ACC112 (cell line): ENCODE measurements around the gene NUP210L.
"Not testable (repeated sequence)": the region's sequence is repeated elsewhere in the genome, so short reads cannot be mapped to it uniquely, and the experiment has no call there.

Source experiments
- H2AFZ ChIP-seq: fragments of 200-600 bp; sonication (generic); one replicate; pipeline ENCODE4 v1.6.0; 2017; ENCODE audit warnings: antibody characterized with exemption, low read length; ENCODE audit not compliant: unreplicated experiment
- H3K27ac ChIP-seq: fragments of 200-600 bp; sonication (generic); 2 replicates; pipeline ENCODE4 v1.5.1; 2014; ENCODE audit warnings: low read depth, mild to moderate bottlenecking, antibody characterized with exemption, low read length, moderate library complexity
- H3K27me3 ChIP-seq: fragments of 200-600 bp; sonication (generic); 2 replicates; pipeline ENCODE4 v1.6.1; 2014; ENCODE audit warnings: mild to moderate bottlenecking, antibody characterized with exemption, low read length, moderate library complexity, mixed read lengths; ENCODE audit not compliant: insufficient read depth
- H3K36me3 ChIP-seq: fragments of 200-600 bp; sonication (generic); 2 replicates; pipeline ENCODE4 v1.6.1; 2016; ENCODE audit warnings: mild to moderate bottlenecking, antibody characterized with exemption, low read length, moderate library complexity, mixed read lengths; ENCODE audit not compliant: insufficient read depth
- H3K4me1 ChIP-seq: fragments of 200-600 bp; sonication (generic); one replicate; pipeline ENCODE4 v1.6.1; 2016; ENCODE audit warnings: low read length, mixed read lengths; ENCODE audit not compliant: insufficient read depth, unreplicated experiment, control insufficient read depth
- H3K4me3 ChIP-seq: fragments of 200-600 bp; sonication (generic); 2 replicates; pipeline ENCODE4 v1.5.1; 2014; ENCODE audit warnings: mild to moderate bottlenecking, low read depth, low read length
- H3K79me2 ChIP-seq: fragments of 200-600 bp; sonication (generic); one replicate; pipeline ENCODE4 v1.6.0; 2016; ENCODE audit warnings: low read length; ENCODE audit not compliant: control insufficient read depth, unreplicated experiment, insufficient read depth

The NUP210L gene

GRCh38 chr1:154097873-154098272 lies 57.0 kb downstream of the NUP210L start:
- no peaks in the 10 kb centered on the region for H3K4me1 ChIP-seq
- no peak overlapping the region for H3K27ac ChIP-seq
- H3K36me3 ChIP-seq = no peaks in the 10 kb centered on the region
- no peaks in the 10 kb centered on the region for H3K27me3 ChIP-seq
- no peak overlapping the region for H2AFZ ChIP-seq
- no peak overlapping the region for H3K4me3 ChIP-seq
- H3K79me2 ChIP-seq = no peaks in the 10 kb centered on the region

- Histone ChIP-seq H3K27ac (no peak overlapping the region), H3K4me3 (no peak overlapping the region), H3K36me3 (no peaks in the 10 kb centered on the region), H3K27me3 (no peaks in the 10 kb centered on the region), H3K79me2 (no peaks in the 10 kb centered on the region), H2AFZ (no peak overlapping the region), H3K4me1 (no peaks in the 10 kb centered on the region)
Measured at GRCh38 chr1:154095456-154096060, 59.3 kb downstream of the NUP210L start.

GRCh38 chr1:154094411-154094810 lies 60.5 kb downstream of the NUP210L start:
- Histone ChIP-seq H3K36me3 (no peaks in the 10 kb centered on the region), H3K4me3 (no peak overlapping the region), H3K27me3 (no peaks in the 10 kb centered on the region), H3K27ac (no peak overlapping the region), H3K79me2 (no peaks in the 10 kb centered on the region), H3K4me1 (no peaks in the 10 kb centered on the region), H2AFZ (no peak overlapping the region)

GRCh38 chr1:154093699-154094098 lies 61.2 kb downstream of the NUP210L start:
- Histone ChIP-seq H3K4me1 (no peaks in the 10 kb centered on the region), H2AFZ (no peak overlapping the region), H3K27me3 (no peaks in the 10 kb centered on the region), H3K79me2 (no peaks in the 10 kb centered on the region), H3K27ac (no peak overlapping the region), H3K4me3 (no peak overlapping the region), H3K36me3 (no peaks in the 10 kb centered on the region)

GRCh38 chr1:154091706-154092105 lies 63.2 kb downstream of the NUP210L start:
- no peaks in the 10 kb centered on the region for H3K4me1 ChIP-seq
- H3K79me2 ChIP-seq = no peaks in the 10 kb centered on the region

GRCh38 chr1:154087574-154087973 lies 67.3 kb downstream of the NUP210L start:
- no peak overlapping the region for H3K27ac ChIP-seq
- H3K36me3 ChIP-seq = no peaks in the 10 kb centered on the region
- no peak overlapping the region for H2AFZ ChIP-seq
- H3K27me3 ChIP-seq = peaks cover 4% of the 10 kb centered on the region; the same call in 1 of the 2 replicates
- no peaks in the 10 kb centered on the region for H3K79me2 ChIP-seq
- H3K4me1 ChIP-seq = no peaks in the 10 kb centered on the region
- H3K4me3 ChIP-seq = no peak overlapping the region

More at GRCh38 chr1:154091706-154092105, 63.2 kb downstream of the NUP210L start:
- H3K4me3 ChIP-seq = no peak overlapping the region
- no peak overlapping the region for H3K27ac ChIP-seq
- no peak overlapping the region for H2AFZ ChIP-seq
- H3K27me3 ChIP-seq = peaks cover 4% of the 10 kb centered on the region; the same call in 1 of the 2 replicates
- no peaks in the 10 kb centered on the region for H3K36me3 ChIP-seq

GRCh38 chr1:154083057-154083456 lies 71.8 kb downstream of the NUP210L start:
- H3K4me3 ChIP-seq, H3K79me2 ChIP-seq, H2AFZ ChIP-seq, H3K36me3 ChIP-seq, H3K4me1 ChIP-seq, H3K27me3 ChIP-seq, H3K27ac ChIP-seq: not testable (repeated sequence)

GRCh38 chr1:154081386-154082126 lies 73.3 kb downstream of the NUP210L start:
- no peaks in the 10 kb centered on the region for H3K4me1 ChIP-seq
- H3K4me3 ChIP-seq = no peak overlapping the region

GRCh38 chr1:154076413-154076812 lies 78.5 kb downstream of the NUP210L start:
- H3K27ac ChIP-seq = no peak overlapping the region
- H3K4me1 ChIP-seq = no peaks in the 10 kb centered on the region
- no peak overlapping the region for H2AFZ ChIP-seq
- no peaks in the 10 kb centered on the region for H3K79me2 ChIP-seq
- no peaks in the 10 kb centered on the region for H3K36me3 ChIP-seq
- no peak overlapping the region for H3K4me3 ChIP-seq
- peaks cover 12% of the 10 kb centered on the region; the same call in 1 of the 2 replicates for H3K27me3 ChIP-seq

More at GRCh38 chr1:154081386-154082126, 73.3 kb downstream of the NUP210L start:
- 0 out of 2 replicates have a peak, but pooled peaks cover 3% of the 10 kb centered on the region for H3K27me3 ChIP-seq
- no peaks in the 10 kb centered on the region for H3K36me3 ChIP-seq
- H2AFZ ChIP-seq = no peak overlapping the region
- no peak overlapping the region for H3K27ac ChIP-seq
- no peaks in the 10 kb centered on the region for H3K79me2 ChIP-seq

GRCh38 chr1:154075746-154076145 lies 79.1 kb downstream of the NUP210L start:
- no peaks in the 10 kb centered on the region for H3K4me1 ChIP-seq
- H3K27me3 ChIP-seq = peaks cover 12% of the 10 kb centered on the region; the same call in 1 of the 2 replicates
- H3K27ac ChIP-seq = no peak overlapping the region
- no peak overlapping the region for H3K4me3 ChIP-seq
- H3K36me3 ChIP-seq = no peaks in the 10 kb centered on the region
- no peak overlapping the region for H2AFZ ChIP-seq
- no peaks in the 10 kb centered on the region for H3K79me2 ChIP-seq

- Histone ChIP-seq H2AFZ (no peak overlapping the region), H3K4me3 (no peak overlapping the region), H3K36me3 (no peaks in the 10 kb centered on the region), H3K4me1 (no peaks in the 10 kb centered on the region), H3K27me3 (0 out of 2 replicates have a peak, but pooled peaks cover 7% of the 10 kb centered on the region), H3K79me2 (no peaks in the 10 kb centered on the region), H3K27ac (no peak overlapping the region)
Measured at GRCh38 chr1:154062309-154062708, 92.6 kb downstream of the NUP210L start.
